K562 (cell line): ENCODE measurements around the gene C1orf87. TPM values are rescaled to one million over a fixed set of nuclear protein-coding genes. Genes with fewer than 3 reads are reported as not detected.

Experiments used
- ARID1B ChIP-seq: fragments of 450-650 bp; IDR thresholded peaks from 2 replicates; pipeline ENCODE4 v1.6.1; 2016; ENCODE audit warnings: antibody characterized with exemption, mild to moderate bottlenecking, inconsistent platforms
- BHLHE40 ChIP-seq: IDR thresholded peaks from 2 replicates; pipeline ENCODE4 v1.6.1; 2011; ENCODE audit warnings: low read length, improper control_type of control experiment
- BRD9 ChIP-seq: fragments of 450-650 bp; IDR thresholded peaks from 2 replicates; pipeline ENCODE4 v1.6.1; 2018; ENCODE audit warnings: low read depth; ENCODE audit not compliant: partially characterized antibody
- CBFA2T2 ChIP-seq: fragments of 450-650 bp; conservative IDR thresholded peaks from 2 replicates; pipeline ENCODE4 v1.6.1; 2017; ENCODE audit warnings: mild to moderate bottlenecking
- DIDO1 ChIP-seq: fragments of 450-650 bp; IDR thresholded peaks from 2 replicates; pipeline ENCODE4 v1.6.1; 2016; ENCODE audit warnings: low read depth, missing biosample characterization, missing genetic modification characterization
- EP300 ChIP-seq: IDR thresholded peaks from 2 replicates; pipeline ENCODE4 v1.6.1; 2012; ENCODE audit warnings: low read length, improper control_type of control experiment
- FOXM1 ChIP-seq, 2 experiments: fragments of 450-650 bp in 1 of 2; sonication (generic) in 1 of 2; formaldehyde crosslinking in 1 of 2; IDR thresholded peaks; 2 replicates each; pipeline versions ENCODE4 v1.6.1 to v1.9.0; 2017 to 2022; ENCODE audit warnings: low read depth in 2 of 2, mild to moderate bottlenecking in 2 of 2, missing genetic modification reagents in 1 of 2, moderate library complexity in 1 of 2
- ID3 ChIP-seq, 2 experiments: fragments of 250-450 bp in 1 of 2; fragments of 450-650 bp in 1 of 2; sonication (Bioruptor Pico) in 1 of 2; IDR thresholded peaks; 2 replicates each; pipeline versions ENCODE4 v1.6.1 to v1.8.0; 2016 to 2021; ENCODE audit warnings: mild to moderate bottlenecking in 2 of 2, moderate library complexity in 2 of 2, missing compliant biosample characterization in 1 of 2, missing genetic modification characterization in 1 of 2
- MCM3 ChIP-seq: fragments of 450-650 bp; IDR thresholded peaks from 2 replicates; pipeline ENCODE4 v1.6.1; 2016
- MEF2D ChIP-seq: conservative IDR thresholded peaks from 2 replicates; pipeline ENCODE4 v1.6.1; 2016; ENCODE audit warnings: low read depth, missing genetic modification characterization, missing compliant biosample characterization
- NFIC ChIP-seq: fragments of 450-650 bp; IDR thresholded peaks from 2 replicates; pipeline ENCODE4 v1.6.1; 2017; ENCODE audit warnings: mild to moderate bottlenecking, inconsistent platforms
- NONO ChIP-seq, 2 experiments: fragments of 200-400 bp in 1 of 2; fragments of 450-650 bp in 1 of 2; formaldehyde crosslinking in 1 of 2; IDR thresholded peaks; 2 replicates each; pipeline ENCODE4 v1.6.1; 2017; ENCODE audit warnings: low read depth in 2 of 2, mild to moderate bottlenecking in 2 of 2, moderate library complexity in 2 of 2, low read length in 1 of 2
- NUFIP1 ChIP-seq: fragments of 450-650 bp; IDR thresholded peaks from 2 replicates; pipeline ENCODE4 v1.6.1; 2018; ENCODE audit not compliant: partially characterized antibody
- PHF8 ChIP-seq: fragments of 200-600 bp; sonication (generic); IDR thresholded peaks from 2 replicates; pipeline ENCODE4 v1.6.1; 2012; ENCODE audit warnings: mixed run types, mild to moderate bottlenecking, inconsistent platforms, low read length, moderate library complexity, borderline replicate concordance
- PPARD ChIP-seq: fragments of 250-450 bp; sonication (Bioruptor Pico); IDR thresholded peaks from 2 replicates; pipeline ENCODE4 v1.8.0; 2022; ENCODE audit warnings: inconsistent platforms, mild to moderate bottlenecking, moderate library complexity
- SUPT5H ChIP-seq: fragments of 450-650 bp; IDR thresholded peaks from 2 replicates; pipeline ENCODE4 v1.6.1; 2016
- TCF3 ChIP-seq: sonication (generic); formaldehyde crosslinking; IDR thresholded peaks from 2 replicates; pipeline ENCODE4 v1.4.0; 2020; ENCODE audit warnings: mild to moderate bottlenecking, missing genetic modification reagents
- TRIM25 ChIP-seq: fragments of 450-650 bp; IDR thresholded peaks from 2 replicates; pipeline ENCODE4 v1.7.0; 2016; ENCODE audit warnings: borderline replicate concordance
- YBX1 ChIP-seq: fragments of 450-650 bp; IDR thresholded peaks from 2 replicates; pipeline ENCODE4 v1.7.1; 2016; ENCODE audit warnings: mild to moderate bottlenecking
- polyA plus RNA-seq, 8 experiments: library from polyadenylated mRNA; depleted of rRNA in 4 of 8; stranded (reverse) in 5 of 8; unstranded in 3 of 8; fragments of >200 nt; fragmentation: Nextera tagmentation in 2 of 8; fragmentation: Illumina TruSeq in 1 of 8; extraction: Ambion mirVana in 2 of 8; extraction: Trizol in 1 of 8; gene quantifications; 2 replicates each; pipeline versions ENCODE4 v1.2.1 to v1.2.3, GENCODE V29; 2011 to 2014; ENCODE audit warnings: inconsistent platforms in 1 of 8, missing spikeins in 1 of 8
- total RNA-seq, 7 experiments: library from RNA; depleted of rRNA in 6 of 7; stranded (reverse); fragments of >200 nt in 6 of 7; fragmentation: Illumina TruSeq in 2 of 7; extraction: Trizol in 2 of 7; gene quantifications; 2 replicates each; pipeline versions ENCODE4 v1.2.1 to v1.2.3, GENCODE V29; 2011 to 2021; ENCODE audit warnings: low replicate concordance in 1 of 7
- TF ChIP-seq, protein P1 (sequence below): fragments of 450-650 bp; IDR thresholded peaks from 2 replicates; pipeline ENCODE4 v1.6.1; 2017; ENCODE audit warnings: antibody characterized with exemption, mild to moderate bottlenecking
- TF ChIP-seq, protein P2 (sequence below): fragments of 450-650 bp; IDR thresholded peaks from 2 replicates; pipeline ENCODE4 v1.6.1; 2016; ENCODE audit warnings: antibody characterized with exemption
- TF ChIP-seq, protein P3 (sequence below): fragments of 250-450 bp; sonication (Bioruptor Pico); IDR thresholded peaks from 2 replicates; pipeline ENCODE4 v1.8.0; 2021; ENCODE audit warnings: borderline replicate concordance, mild to moderate bottlenecking, moderate library complexity; ENCODE audit not compliant: poor library complexity, severe bottlenecking

Gene C1orf87
- total and polyA plus RNA-seq, 9 of the 15 experiments (the other 6 are each of a cell fraction or from before 2014, with no cell fraction given), result not detected

- TF ChIP-seq MEF2D (tag) (no peak), FOXM1 (IDR thresholded peaks at IDR 0.05; ENCODE audit: low read depth) (no peak), FOXM1 (CRISPR knock-in tag; IDR thresholded peaks at IDR 0.05; ENCODE audit: low read depth) (no peak), ARID1B (peak; percentile 55), PPARD (no peak), DIDO1 (tag) (no peak), BHLHE40 (no peak), PHF8 (no peak), NFIC (0 out of 2 replicates have a peak, but pooled peaks have one; percentile 11), BRD9 (no peak), NONO (IDR thresholded peaks at IDR 0.05; ENCODE audit: low read depth in 2 of 2, low read length in 1 of 2) (no peak), TRIM25 (no peak), TCF3 (CRISPR knock-in tag) (peak; percentile 68), SUPT5H (no peak), ID3 (CRISPR knock-in tag; IDR thresholded peaks at IDR 0.05) (no peak), ID3 (tag; IDR thresholded peaks at IDR 0.05) (no peak), MCM3 (no peak), NUFIP1 (no peak), CBFA2T2 (peak; percentile 59), YBX1 (no peak), EP300 (no peak)
- TF ChIP-seq, protein P1, sequence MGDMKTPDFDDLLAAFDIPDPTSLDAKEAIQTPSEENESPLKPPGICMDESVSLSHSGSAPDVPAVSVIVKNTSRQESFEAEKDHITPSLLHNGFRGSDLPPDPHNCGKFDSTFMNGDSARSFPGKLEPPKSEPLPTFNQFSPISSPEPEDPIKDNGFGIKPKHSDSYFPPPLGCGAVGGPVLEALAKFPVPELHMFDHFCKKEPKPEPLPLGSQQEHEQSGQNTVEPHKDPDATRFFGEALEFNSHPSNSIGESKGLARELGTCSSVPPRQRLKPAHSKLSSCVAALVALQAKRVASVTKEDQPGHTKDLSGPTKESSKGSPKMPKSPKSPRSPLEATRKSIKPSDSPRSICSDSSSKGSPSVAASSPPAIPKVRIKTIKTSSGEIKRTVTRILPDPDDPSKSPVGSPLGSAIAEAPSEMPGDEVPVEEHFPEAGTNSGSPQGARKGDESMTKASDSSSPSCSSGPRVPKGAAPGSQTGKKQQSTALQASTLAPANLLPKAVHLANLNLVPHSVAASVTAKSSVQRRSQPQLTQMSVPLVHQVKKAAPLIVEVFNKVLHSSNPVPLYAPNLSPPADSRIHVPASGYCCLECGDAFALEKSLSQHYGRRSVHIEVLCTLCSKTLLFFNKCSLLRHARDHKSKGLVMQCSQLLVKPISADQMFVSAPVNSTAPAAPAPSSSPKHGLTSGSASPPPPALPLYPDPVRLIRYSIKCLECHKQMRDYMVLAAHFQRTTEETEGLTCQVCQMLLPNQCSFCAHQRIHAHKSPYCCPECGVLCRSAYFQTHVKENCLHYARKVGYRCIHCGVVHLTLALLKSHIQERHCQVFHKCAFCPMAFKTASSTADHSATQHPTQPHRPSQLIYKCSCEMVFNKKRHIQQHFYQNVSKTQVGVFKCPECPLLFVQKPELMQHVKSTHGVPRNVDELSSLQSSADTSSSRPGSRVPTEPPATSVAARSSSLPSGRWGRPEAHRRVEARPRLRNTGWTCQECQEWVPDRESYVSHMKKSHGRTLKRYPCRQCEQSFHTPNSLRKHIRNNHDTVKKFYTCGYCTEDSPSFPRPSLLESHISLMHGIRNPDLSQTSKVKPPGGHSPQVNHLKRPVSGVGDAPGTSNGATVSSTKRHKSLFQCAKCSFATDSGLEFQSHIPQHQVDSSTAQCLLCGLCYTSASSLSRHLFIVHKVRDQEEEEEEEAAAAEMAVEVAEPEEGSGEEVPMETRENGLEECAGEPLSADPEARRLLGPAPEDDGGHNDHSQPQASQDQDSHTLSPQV, result no peak
- TF ChIP-seq, protein P2, sequence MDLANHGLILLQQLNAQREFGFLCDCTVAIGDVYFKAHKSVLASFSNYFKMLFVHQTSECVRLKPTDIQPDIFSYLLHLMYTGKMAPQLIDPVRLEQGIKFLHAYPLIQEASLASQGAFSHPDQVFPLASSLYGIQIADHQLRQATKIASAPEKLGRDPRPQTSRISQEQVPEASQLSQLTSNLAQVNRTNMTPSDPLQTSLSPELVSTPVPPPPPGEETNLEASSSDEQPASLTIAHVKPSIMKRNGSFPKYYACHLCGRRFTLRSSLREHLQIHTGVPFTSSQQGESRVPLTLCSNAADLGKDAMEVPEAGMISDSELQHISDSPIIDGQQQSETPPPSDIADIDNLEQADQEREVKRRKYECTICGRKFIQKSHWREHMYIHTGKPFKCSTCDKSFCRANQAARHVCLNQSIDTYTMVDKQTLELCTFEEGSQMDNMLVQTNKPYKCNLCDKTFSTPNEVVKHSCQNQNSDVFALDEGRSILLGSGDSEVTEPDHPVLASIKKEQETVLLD, result no peak
- TF ChIP-seq, protein P3, sequence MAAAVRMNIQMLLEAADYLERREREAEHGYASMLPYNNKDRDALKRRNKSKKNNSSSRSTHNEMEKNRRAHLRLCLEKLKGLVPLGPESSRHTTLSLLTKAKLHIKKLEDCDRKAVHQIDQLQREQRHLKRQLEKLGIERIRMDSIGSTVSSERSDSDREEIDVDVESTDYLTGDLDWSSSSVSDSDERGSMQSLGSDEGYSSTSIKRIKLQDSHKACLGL, result no peak
These were observed 83.1 kb downstream of the C1orf87 start (continued) for GRCh38 chr1:59990470-59990869.
